Panc1 (cell line): ENCODE results near the gene SLC25A42.

Experiments
- POLR2AphosphoS5 ChIP-seq: IDR thresholded peaks from 2 replicates; pipeline ENCODE4 v1.6.1; 2012; ENCODE audit warnings: mild to moderate bottlenecking, low read depth, low read length, moderate library complexity
- SIN3A ChIP-seq: IDR thresholded peaks from 2 replicates; pipeline ENCODE4 v1.6.1; 2012; ENCODE audit warnings: low read depth, mild to moderate bottlenecking, low read length, moderate library complexity, borderline replicate concordance; ENCODE audit not compliant: insufficient read depth
- TCF7L2 ChIP-seq: IDR thresholded peaks from 2 replicates; pipeline ENCODE4 v1.6.1; 2011; ENCODE audit warnings: mild to moderate bottlenecking, low read depth, low read length, inconsistent platforms
- TF ChIP-seq, protein P1 (sequence below): fragments of 450-650 bp; IDR thresholded peaks from 2 replicates; pipeline ENCODE4 v1.5.1; 2017; ENCODE audit warnings: mild to moderate bottlenecking
- TF ChIP-seq, protein P2 (sequence below), 2 experiments: IDR thresholded peaks; 2 replicates each; pipeline ENCODE4 v1.6.1; 2011 to 2012; ENCODE audit warnings: low read depth in 2 of 2, control low read depth in 1 of 2, low read length in 1 of 2, mild to moderate bottlenecking in 1 of 2, moderate library complexity in 1 of 2; ENCODE audit not compliant: insufficient read depth in 1 of 2

DNA sequence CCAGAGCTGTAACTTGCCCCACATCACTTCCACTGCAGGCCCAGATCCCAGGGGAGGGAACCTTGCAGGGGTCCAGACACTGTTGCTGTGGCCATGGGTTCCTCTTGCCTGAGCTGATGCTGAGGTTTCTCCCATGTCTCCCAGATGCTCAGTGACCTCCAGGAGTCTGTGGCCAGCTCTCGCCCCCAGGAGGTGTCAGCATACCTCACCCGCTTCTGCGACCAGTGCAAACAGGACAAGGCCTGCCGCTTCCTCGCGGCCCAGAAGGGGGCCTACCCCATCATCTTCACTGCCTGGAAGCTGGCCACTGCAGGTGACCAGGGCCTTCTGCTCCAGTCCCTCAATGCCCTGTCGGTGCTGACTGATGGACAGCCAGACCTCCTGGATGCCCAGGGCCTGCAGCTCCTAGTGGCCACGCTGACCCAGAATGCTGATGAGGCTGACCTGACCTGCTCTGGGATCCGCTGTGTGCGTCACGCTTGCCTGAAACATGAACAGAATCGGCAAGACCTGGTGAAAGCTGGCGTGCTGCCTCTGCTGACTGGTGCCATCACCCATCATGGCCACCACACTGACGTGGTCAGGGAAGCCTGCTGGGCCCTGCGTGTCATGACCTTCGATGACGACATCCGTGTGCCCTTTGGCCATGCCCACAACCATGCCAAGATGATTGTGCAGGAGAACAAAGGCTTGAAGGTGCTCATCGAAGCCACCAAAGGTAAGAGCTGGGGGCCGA is 12.1 kb upstream of the SLC25A42 start:
- TF ChIP-seq SIN3A, result no peak
- TF ChIP-seq, protein P1, sequence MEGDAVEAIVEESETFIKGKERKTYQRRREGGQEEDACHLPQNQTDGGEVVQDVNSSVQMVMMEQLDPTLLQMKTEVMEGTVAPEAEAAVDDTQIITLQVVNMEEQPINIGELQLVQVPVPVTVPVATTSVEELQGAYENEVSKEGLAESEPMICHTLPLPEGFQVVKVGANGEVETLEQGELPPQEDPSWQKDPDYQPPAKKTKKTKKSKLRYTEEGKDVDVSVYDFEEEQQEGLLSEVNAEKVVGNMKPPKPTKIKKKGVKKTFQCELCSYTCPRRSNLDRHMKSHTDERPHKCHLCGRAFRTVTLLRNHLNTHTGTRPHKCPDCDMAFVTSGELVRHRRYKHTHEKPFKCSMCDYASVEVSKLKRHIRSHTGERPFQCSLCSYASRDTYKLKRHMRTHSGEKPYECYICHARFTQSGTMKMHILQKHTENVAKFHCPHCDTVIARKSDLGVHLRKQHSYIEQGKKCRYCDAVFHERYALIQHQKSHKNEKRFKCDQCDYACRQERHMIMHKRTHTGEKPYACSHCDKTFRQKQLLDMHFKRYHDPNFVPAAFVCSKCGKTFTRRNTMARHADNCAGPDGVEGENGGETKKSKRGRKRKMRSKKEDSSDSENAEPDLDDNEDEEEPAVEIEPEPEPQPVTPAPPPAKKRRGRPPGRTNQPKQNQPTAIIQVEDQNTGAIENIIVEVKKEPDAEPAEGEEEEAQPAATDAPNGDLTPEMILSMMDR, result no peak
- no peak for TF ChIP-seq POLR2AphosphoS5
- TF ChIP-seq TCF7L2, result no peak
- TF ChIP-seq, protein P2, sequence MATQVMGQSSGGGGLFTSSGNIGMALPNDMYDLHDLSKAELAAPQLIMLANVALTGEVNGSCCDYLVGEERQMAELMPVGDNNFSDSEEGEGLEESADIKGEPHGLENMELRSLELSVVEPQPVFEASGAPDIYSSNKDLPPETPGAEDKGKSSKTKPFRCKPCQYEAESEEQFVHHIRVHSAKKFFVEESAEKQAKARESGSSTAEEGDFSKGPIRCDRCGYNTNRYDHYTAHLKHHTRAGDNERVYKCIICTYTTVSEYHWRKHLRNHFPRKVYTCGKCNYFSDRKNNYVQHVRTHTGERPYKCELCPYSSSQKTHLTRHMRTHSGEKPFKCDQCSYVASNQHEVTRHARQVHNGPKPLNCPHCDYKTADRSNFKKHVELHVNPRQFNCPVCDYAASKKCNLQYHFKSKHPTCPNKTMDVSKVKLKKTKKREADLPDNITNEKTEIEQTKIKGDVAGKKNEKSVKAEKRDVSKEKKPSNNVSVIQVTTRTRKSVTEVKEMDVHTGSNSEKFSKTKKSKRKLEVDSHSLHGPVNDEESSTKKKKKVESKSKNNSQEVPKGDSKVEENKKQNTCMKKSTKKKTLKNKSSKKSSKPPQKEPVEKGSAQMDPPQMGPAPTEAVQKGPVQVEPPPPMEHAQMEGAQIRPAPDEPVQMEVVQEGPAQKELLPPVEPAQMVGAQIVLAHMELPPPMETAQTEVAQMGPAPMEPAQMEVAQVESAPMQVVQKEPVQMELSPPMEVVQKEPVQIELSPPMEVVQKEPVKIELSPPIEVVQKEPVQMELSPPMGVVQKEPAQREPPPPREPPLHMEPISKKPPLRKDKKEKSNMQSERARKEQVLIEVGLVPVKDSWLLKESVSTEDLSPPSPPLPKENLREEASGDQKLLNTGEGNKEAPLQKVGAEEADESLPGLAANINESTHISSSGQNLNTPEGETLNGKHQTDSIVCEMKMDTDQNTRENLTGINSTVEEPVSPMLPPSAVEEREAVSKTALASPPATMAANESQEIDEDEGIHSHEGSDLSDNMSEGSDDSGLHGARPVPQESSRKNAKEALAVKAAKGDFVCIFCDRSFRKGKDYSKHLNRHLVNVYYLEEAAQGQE (IDR thresholded peaks at IDR 0.05; ENCODE audit: insufficient read depth in 1 of 2, low read depth in 2 of 2, low read length in 1 of 2), result no peak
